ENCODE results near the gene SULT2A1. TPM values are rescaled to one million over a fixed set of nuclear protein-coding genes. Genes with fewer than 3 reads are reported as not detected.
A peak's percentile ranks its signal among the peaks of the same experiment; 100 is the strongest.
"Not testable (repeated sequence)": the region's sequence is repeated elsewhere in the genome, so short reads cannot be mapped to it uniquely, and the experiment has no call there.

Gene SULT2A1
- total RNA-seq, 2 experiments from 2014 or later = not detected

DNA sequence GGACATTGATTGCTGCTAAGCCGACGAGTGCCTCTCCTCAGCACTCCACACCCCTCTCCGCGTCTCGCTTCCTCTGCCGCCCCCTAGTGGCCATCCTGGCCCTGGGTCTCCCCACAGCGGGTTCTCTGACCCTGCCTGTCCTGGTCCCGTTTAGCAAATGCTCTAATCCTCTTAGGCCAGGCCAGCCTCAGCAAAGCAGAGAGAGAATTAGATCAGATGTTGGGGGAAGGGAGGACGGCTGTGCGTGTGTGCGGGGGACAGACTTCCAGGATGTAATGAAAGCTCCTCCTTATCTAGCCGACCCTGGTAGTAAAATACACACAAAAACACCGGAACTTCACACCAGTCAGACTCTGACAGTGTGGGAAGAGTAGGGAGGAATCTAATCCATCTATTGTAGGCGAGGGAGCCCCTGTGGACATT is 22.6 kb downstream of the SULT2A1 start:
- H3K4me1 Mint-ChIP-seq (ENCODE audit: low read depth) = no peaks in the 10 kb centered on the region
- H3K27ac Mint-ChIP-seq = no peak overlapping the region
- H3K27me3 Mint-ChIP-seq = peaks cover 14% of the 10 kb centered on the region
- ATAC-seq (peak; percentile 98), DNase-seq (peak; percentile 88)
- peaks cover 3% of the 10 kb centered on the region for H3K36me3 Mint-ChIP-seq (ENCODE audit: low read depth)
- TF ChIP-seq, protein P1, sequence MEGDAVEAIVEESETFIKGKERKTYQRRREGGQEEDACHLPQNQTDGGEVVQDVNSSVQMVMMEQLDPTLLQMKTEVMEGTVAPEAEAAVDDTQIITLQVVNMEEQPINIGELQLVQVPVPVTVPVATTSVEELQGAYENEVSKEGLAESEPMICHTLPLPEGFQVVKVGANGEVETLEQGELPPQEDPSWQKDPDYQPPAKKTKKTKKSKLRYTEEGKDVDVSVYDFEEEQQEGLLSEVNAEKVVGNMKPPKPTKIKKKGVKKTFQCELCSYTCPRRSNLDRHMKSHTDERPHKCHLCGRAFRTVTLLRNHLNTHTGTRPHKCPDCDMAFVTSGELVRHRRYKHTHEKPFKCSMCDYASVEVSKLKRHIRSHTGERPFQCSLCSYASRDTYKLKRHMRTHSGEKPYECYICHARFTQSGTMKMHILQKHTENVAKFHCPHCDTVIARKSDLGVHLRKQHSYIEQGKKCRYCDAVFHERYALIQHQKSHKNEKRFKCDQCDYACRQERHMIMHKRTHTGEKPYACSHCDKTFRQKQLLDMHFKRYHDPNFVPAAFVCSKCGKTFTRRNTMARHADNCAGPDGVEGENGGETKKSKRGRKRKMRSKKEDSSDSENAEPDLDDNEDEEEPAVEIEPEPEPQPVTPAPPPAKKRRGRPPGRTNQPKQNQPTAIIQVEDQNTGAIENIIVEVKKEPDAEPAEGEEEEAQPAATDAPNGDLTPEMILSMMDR (IDR thresholded peaks at IDR 0.05) = peak; percentile 96
- POLR2A ChIA-PET = interaction anchor here (1.0 kb wide), 1 partner anchor 14 kb away, joined by 3 read pairs; no protein-coding TSS in a partner anchor
- peaks cover 2% of the 10 kb centered on the region for H3K9me3 Mint-ChIP-seq
- CTCF ChIA-PET = interaction anchor here (0.7 to 3.3 kb wide), 22 partner anchors 8 to 199 kb away, joined by 3 to 20 read pairs (median 3); partner anchors contain the start of genes CRX, ELSPBP1 and SULT2A1
- intact Hi-C loops (cut with micrococcal nuclease) = no loop called here
- H3K4me3 Mint-ChIP-seq = no peak overlapping the region

DNA sequence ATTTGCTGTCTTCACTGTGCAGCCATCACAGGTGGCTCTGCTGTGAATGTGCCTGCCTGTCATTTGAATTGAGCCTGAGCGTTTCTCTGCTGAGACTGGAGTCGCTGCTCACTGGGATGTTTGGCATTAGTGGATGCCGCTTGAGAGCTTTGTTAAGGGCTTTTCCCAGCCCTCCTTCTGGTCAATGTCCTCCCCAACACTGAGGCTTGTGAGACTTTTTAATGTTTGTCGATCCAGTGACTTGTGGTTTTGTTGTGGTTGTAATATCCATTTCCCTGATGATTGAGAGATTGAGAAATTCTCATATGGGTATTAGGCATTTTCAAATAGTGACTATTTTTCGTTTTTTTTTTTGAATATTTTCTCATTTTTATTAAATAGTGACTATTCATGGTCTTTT is 24.5 kb downstream of the SULT2A1 start:
- ATAC-seq = no peak
- H3K36me3 Mint-ChIP-seq (ENCODE audit: low read depth) = peaks cover 3% of the 10 kb centered on the region
- CTCF ChIA-PET = no interaction called here
- POLR2A ChIA-PET = no interaction called here
- TF ChIP-seq, protein P1 (IDR thresholded peaks at IDR 0.05) = no peak
- H3K27ac Mint-ChIP-seq = no peak overlapping the region
- no peak overlapping the region for H3K4me3 Mint-ChIP-seq
- peaks cover 2% of the 10 kb centered on the region for H3K9me3 Mint-ChIP-seq
- no peak for DNase-seq
- H3K27me3 Mint-ChIP-seq = peaks cover 18% of the 10 kb centered on the region
- intact Hi-C loops (cut with micrococcal nuclease) = no loop called here
- no peaks in the 10 kb centered on the region for H3K4me1 Mint-ChIP-seq (ENCODE audit: low read depth)

DNA sequence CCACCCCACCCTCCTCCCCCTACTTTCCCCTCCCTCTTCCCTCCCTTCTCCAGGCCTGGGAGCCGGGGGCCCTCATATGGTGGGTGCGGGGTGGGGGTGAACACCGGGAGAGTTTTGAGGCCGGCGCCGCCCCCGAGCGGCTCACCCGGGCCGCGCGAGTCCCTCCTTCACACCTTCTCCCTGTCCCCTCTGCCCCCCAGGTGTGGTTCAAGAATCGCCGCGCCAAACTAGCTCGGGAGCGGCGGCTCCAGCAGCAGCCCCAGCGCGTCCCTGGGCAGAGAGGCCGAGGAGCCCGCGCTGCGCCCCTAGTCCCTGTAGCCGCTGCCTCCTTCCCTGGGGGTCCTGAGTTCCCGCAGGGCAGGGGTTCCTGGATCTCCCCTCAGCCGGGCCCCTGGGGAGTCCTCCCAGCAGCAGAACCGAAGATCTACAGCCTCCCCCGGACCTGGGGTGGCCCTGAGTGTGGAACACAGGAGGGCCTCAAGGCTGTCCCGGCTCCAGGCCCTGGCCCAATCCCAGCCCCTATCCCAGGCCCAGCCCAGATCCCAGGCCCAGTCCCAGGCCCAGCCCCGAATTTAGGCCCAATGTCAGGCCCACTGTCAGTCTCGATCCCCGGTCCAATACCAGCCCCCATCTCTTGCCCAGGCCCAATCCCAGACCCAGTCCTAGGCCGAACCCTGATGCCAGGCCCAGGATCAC is 25.4 kb downstream of the SULT2A1 start:
- ChIA-PET POLR2A (no interaction called here), CTCF (no interaction called here)
- Mint-ChIP-seq H3K36me3 (ENCODE audit: low read depth) (peaks cover 3% of the 10 kb centered on the region), H3K4me1 (ENCODE audit: low read depth) (no peaks in the 10 kb centered on the region), H3K9me3 (peaks cover 2% of the 10 kb centered on the region), H3K4me3 (no peak overlapping the region), H3K27me3 (peaks cover 18% of the 10 kb centered on the region), H3K27ac (no peak overlapping the region)
- DNase-seq (no peak), ATAC-seq (no peak)
- intact Hi-C loops (cut with micrococcal nuclease) = no loop called here
- TF ChIP-seq, protein P1 (IDR thresholded peaks at IDR 0.05) = no peak

DNA sequence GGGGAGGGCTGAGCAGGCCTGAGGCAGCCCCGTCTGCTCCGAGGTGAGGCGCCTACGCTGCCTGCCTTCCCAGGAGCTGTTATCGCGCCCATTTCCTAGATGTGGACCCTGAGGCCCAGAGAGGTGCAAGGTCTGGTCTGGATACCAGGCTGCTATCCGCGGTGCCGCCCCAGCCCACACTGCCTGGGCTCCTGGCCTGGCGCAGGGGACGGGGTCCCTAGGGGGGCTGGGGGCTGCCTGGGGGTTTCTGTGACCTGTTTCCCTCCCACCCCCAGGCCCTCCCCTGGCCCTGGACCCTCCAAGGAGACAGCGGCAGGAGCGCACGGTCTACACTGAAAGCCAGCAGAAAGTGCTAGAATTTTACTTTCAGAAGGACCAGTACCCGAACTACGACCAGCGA is 26.3 kb downstream of the SULT2A1 start:
- H3K9me3 Mint-ChIP-seq; H3K27ac Mint-ChIP-seq; H3K4me1 Mint-ChIP-seq (ENCODE audit: low read depth); intact Hi-C loops (cut with micrococcal nuclease); H3K36me3 Mint-ChIP-seq (ENCODE audit: low read depth); ATAC-seq; H3K4me3 Mint-ChIP-seq; POLR2A ChIA-PET; DNase-seq; CTCF ChIA-PET: not testable (repeated sequence)
- H3K27me3 Mint-ChIP-seq = peaks cover 18% of the 10 kb centered on the region

DNA sequence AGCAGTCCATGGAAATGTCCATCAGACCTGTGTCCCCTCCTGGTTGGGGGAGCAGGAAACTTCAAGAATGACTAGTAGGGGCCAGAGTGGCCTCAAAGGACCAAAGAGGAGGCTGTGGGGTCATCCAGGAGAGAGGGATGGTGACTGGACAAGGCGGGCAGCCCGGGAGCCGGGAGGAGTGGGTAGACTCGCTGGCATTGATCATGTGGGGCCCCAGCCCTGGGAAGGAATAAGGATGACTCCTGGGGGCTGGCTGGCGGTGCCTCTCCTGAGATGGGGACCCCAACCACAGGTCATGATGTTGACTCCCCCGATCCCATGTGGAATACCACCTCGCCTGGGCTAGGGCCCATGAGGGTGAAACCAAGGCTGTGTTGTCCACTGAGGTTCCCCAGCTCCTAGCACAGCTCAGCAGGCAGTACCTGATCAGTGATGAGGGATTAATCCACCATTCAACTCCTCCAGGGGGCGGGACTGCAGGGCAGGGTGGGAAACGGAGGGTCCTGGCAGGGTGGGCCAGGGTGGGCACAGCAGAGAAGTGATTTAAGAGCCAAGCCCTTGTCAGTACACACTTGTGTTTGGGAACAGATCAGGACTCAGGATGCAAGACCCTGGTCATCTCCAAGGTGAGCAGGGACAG is 27.3 kb downstream of the SULT2A1 start, which contains the start of gene TPRX2:
TSS of gene TPRX2 (plus strand) at position 590 of the 640 bp plus-strand sequence. CDS start at position 602, 12 bp downstream.
- H3K4me1 Mint-ChIP-seq (ENCODE audit: low read depth); H3K36me3 Mint-ChIP-seq (ENCODE audit: low read depth); H3K9me3 Mint-ChIP-seq; H3K27ac Mint-ChIP-seq; H3K4me3 Mint-ChIP-seq; DNase-seq; intact Hi-C loops (cut with micrococcal nuclease); POLR2A ChIA-PET; ATAC-seq: not testable (repeated sequence)
- peaks cover 18% of the 10 kb centered on the region for H3K27me3 Mint-ChIP-seq
- CTCF ChIA-PET = interaction anchor here (1.4 kb wide), 1 partner anchor 10 kb away, joined by 6 read pairs; no protein-coding TSS in a partner anchor

DNA sequence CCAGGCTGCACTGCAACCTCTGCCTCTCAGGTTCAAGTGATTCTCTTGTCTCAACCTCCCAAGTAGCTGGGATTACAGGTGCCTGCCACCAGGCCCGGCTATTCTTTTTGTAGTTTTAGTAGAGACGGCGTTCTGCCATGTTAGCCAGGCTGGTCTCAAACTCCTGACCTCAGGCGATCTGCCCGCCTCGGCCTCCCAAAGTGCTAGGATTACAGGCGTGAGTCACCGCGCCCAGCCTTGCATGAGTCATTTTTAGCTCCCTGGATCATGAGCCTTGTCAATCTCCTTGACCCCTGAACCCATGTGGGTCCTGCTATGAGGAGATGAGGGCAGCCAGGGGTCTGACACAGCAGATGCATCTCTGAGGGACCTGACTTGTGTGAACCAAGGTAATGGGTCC is 27.9 kb downstream of the SULT2A1 start:
- H3K36me3 Mint-ChIP-seq (ENCODE audit: low read depth); ATAC-seq; H3K27ac Mint-ChIP-seq; H3K9me3 Mint-ChIP-seq; POLR2A ChIA-PET; DNase-seq; intact Hi-C loops (cut with micrococcal nuclease); H3K4me1 Mint-ChIP-seq (ENCODE audit: low read depth); H3K4me3 Mint-ChIP-seq: not testable (repeated sequence)
- CTCF ChIA-PET = interaction anchor here (1.4 kb wide), 1 partner anchor 11 kb away, joined by 6 read pairs; no protein-coding TSS in a partner anchor
- H3K27me3 Mint-ChIP-seq = peaks cover 17% of the 10 kb centered on the region

Data from activated CD8-positive, alpha-beta T cell treated with anti-CD3 and anti-CD28 coated beads for 36 hours (primary cell).